HepG2 (cell line): ENCODE measurements around the gene PKD2L1. TPM values are rescaled to one million over a fixed set of nuclear protein-coding genes. Genes with fewer than 3 reads are reported as not detected.

Experiments
- ASH2L ChIP-seq: fragments of 300-600, 200-600 bp; sonication (generic); IDR thresholded peaks from 2 replicates; pipeline ENCODE4 v1.7.0; 2017; ENCODE audit warnings: low read depth, mild to moderate bottlenecking, moderate library complexity, mixed read lengths, low read length; ENCODE audit not compliant: insufficient read length
- ELF3 ChIP-seq: IDR thresholded peaks from 2 replicates; pipeline ENCODE4 v1.6.1; 2016; ENCODE audit warnings: missing genetic modification reagents, missing compliant biosample characterization
- FOSL1 ChIP-seq: sonication (generic); formaldehyde crosslinking; IDR thresholded peaks from 2 replicates; pipeline ENCODE4 v1.9.0; 2021; ENCODE audit warnings: missing genetic modification reagents, borderline replicate concordance
- GFI1 ChIP-seq: sonication (generic); formaldehyde crosslinking; IDR thresholded peaks from 2 replicates; pipeline ENCODE4 v1.5.0; 2020; ENCODE audit warnings: missing genetic modification reagents, mild to moderate bottlenecking, borderline replicate concordance
- HOXA3 ChIP-seq: sonication (generic); formaldehyde crosslinking; IDR thresholded peaks from 2 replicates; pipeline ENCODE4 v1.5.0; 2020; ENCODE audit warnings: missing genetic modification reagents
- IRX3 ChIP-seq: sonication (generic); formaldehyde crosslinking; IDR thresholded peaks from 2 replicates; pipeline ENCODE4 v1.8.1; 2023; ENCODE audit warnings: mild to moderate bottlenecking, low read depth, missing genetic modification reagents, borderline replicate concordance
- JUND ChIP-seq: sonication (generic); formaldehyde crosslinking; IDR thresholded peaks from 2 replicates; pipeline ENCODE4 v1.8.0; 2022; ENCODE audit warnings: mild to moderate bottlenecking, missing genetic modification reagents
- KLF9 ChIP-seq: IDR thresholded peaks from 2 replicates; pipeline ENCODE4 v1.6.1; 2016; ENCODE audit warnings: low read depth
- MEIS2 ChIP-seq: sonication (generic); formaldehyde crosslinking; IDR thresholded peaks from 2 replicates; pipeline ENCODE4 v1.9.0; 2021; ENCODE audit warnings: mild to moderate bottlenecking, missing genetic modification reagents
- NR2F6 ChIP-seq, 2 experiments: IDR thresholded peaks; 2 replicates each; pipeline ENCODE4 v1.6.1; 2016; ENCODE audit warnings: antibody characterized with exemption in 1 of 2, mild to moderate bottlenecking in 1 of 2
- RXRA ChIP-seq: sonication (generic); formaldehyde crosslinking; IDR thresholded peaks from 2 replicates; pipeline ENCODE4 v1.5.1; 2020; ENCODE audit warnings: missing genetic modification reagents
- YEATS2 ChIP-seq: sonication (generic); formaldehyde crosslinking; IDR thresholded peaks from 2 replicates; pipeline ENCODE4 v1.4.0; 2020; ENCODE audit warnings: missing genetic modification reagents, borderline replicate concordance
- ZBTB38 ChIP-seq: sonication (generic); formaldehyde crosslinking; IDR thresholded peaks from 2 replicates; pipeline ENCODE4 v1.5.1; 2020; ENCODE audit warnings: mild to moderate bottlenecking, missing genetic modification reagents
- ZNF136 ChIP-seq: sonication (generic); formaldehyde crosslinking; IDR thresholded peaks from 2 replicates; pipeline ENCODE4 v1.8.1; 2022; ENCODE audit warnings: low read depth, mild to moderate bottlenecking, moderate library complexity, missing genetic modification reagents
- ZNF224 ChIP-seq: sonication (generic); formaldehyde crosslinking; IDR thresholded peaks from 2 replicates; pipeline ENCODE4 v1.5.0; 2020; ENCODE audit warnings: mild to moderate bottlenecking, missing genetic modification reagents
- ZNF557 ChIP-seq: sonication (generic); formaldehyde crosslinking; IDR thresholded peaks from 2 replicates; pipeline ENCODE4 v1.4.0; 2020; ENCODE audit warnings: missing genetic modification reagents
- ZNF572 ChIP-seq: sonication (generic); formaldehyde crosslinking; IDR thresholded peaks from 2 replicates; pipeline ENCODE4 v1.5.1; 2020; ENCODE audit warnings: mild to moderate bottlenecking, missing genetic modification reagents
- ZNF749 ChIP-seq: sonication (generic); formaldehyde crosslinking; IDR thresholded peaks from 2 replicates; pipeline ENCODE4 v1.8.0; 2022; ENCODE audit warnings: mild to moderate bottlenecking, missing genetic modification reagents, moderate library complexity, borderline replicate concordance
- ZNF816 ChIP-seq: sonication (generic); formaldehyde crosslinking; IDR thresholded peaks from 2 replicates; pipeline ENCODE4 v1.8.0; 2022; ENCODE audit warnings: missing genetic modification reagents, mild to moderate bottlenecking, borderline replicate concordance
- ZNF891 ChIP-seq: sonication (generic); formaldehyde crosslinking; IDR thresholded peaks from 2 replicates; pipeline ENCODE4 v1.5.0; 2020; ENCODE audit warnings: mild to moderate bottlenecking, missing genetic modification reagents
- ZSCAN21 ChIP-seq: sonication (generic); formaldehyde crosslinking; IDR thresholded peaks from 2 replicates; pipeline ENCODE4 v1.8.0; 2022; ENCODE audit warnings: mild to moderate bottlenecking, missing genetic modification reagents, moderate library complexity, borderline replicate concordance
- ZZZ3 ChIP-seq: sonication (generic); formaldehyde crosslinking; IDR thresholded peaks from 2 replicates; pipeline ENCODE4 v1.4.0; 2020; ENCODE audit warnings: missing genetic modification reagents, mild to moderate bottlenecking, borderline replicate concordance
- polyA plus RNA-seq, 8 experiments: library from polyadenylated mRNA; depleted of rRNA in 3 of 8; stranded (reverse) in 7 of 8; unstranded in 1 of 8; fragments of >200 nt; fragmentation: Illumina TruSeq in 4 of 8; extraction: Trizol in 4 of 8; gene quantifications; 2 replicates each; pipeline versions ENCODE4 v1.2.1 to v1.2.3, GENCODE V29; 2011 to 2016; ENCODE audit warnings: low read depth in 4 of 8, missing spikeins in 1 of 8, mixed read lengths in 1 of 8; ENCODE audit not compliant: insufficient read depth in 1 of 8
- total RNA-seq, 5 experiments: library from RNA; depleted of rRNA; stranded (reverse); fragments of >200 nt; fragmentation: Illumina TruSeq; extraction: Trizol; gene quantifications; 2 replicates each; pipeline ENCODE4 v1.2.3, GENCODE V29; 2016; ENCODE audit warnings: low read depth in 1 of 5
- TF ChIP-seq, protein P1 (sequence below): sonication (generic); formaldehyde crosslinking; IDR thresholded peaks from 2 replicates; pipeline ENCODE4 v1.8.1; 2023; ENCODE audit warnings: mild to moderate bottlenecking, missing genetic modification reagents
- TF ChIP-seq, protein P2 (sequence below): sonication (generic); formaldehyde crosslinking; IDR thresholded peaks from 2 replicates; pipeline ENCODE4 v1.9.0; 2021; ENCODE audit warnings: missing genetic modification reagents, borderline replicate concordance

The PKD2L1 gene
- total and polyA plus RNA-seq, 2 of the 13 experiments (the other 11 are each of a cell fraction or from before 2014, with no cell fraction given): 0.07 to 0.15 TPM

DNA sequence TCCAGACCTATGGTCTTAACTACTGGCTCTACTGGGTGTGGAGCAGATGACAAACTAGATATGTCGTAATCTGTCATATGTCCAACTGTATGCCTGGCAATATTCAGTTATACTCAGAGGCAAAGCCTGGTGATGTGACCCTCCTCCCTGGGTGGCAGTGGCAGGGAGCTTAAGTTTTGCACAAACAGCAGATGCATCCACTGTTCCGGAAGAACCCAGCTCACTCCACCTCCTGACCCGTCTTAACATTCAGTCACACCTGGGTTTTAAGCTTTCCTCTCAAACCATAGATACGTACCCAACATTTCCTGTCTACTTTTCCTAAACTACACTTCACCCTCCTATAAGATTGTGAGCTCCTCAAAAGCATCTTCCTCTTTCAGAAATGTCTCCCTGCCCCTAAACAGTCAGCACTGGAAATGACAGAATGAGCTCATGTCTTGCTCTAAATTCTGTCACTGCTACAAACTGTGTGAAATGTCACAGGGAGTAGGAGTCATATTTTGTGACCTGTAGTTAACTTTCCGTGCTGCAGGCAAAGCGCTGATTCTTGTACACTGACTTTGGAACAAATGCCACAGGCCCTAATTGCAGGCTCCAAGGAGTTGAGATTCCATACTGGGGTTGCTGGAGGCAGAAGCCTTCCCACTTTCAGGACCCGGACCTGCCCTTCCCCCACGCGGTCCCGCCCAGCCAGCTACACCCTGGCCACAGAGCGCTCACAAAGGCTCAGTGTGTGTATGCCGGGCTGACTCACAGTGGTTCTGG, 40.9 kb upstream of the PKD2L1 start (continued):
- TF ChIP-seq, protein P1, sequence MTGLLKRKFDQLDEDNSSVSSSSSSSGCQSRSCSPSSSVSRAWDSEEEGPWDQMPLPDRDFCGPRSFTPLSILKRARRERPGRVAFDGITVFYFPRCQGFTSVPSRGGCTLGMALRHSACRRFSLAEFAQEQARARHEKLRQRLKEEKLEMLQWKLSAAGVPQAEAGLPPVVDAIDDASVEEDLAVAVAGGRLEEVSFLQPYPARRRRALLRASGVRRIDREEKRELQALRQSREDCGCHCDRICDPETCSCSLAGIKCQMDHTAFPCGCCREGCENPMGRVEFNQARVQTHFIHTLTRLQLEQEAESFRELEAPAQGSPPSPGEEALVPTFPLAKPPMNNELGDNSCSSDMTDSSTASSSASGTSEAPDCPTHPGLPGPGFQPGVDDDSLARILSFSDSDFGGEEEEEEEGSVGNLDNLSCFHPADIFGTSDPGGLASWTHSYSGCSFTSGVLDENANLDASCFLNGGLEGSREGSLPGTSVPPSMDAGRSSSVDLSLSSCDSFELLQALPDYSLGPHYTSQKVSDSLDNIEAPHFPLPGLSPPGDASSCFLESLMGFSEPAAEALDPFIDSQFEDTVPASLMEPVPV (CRISPR knock-in tag): no peak
- peak; percentile 88 for TF ChIP-seq HOXA3 (CRISPR knock-in tag)
- TF ChIP-seq ZNF136 (CRISPR knock-in tag): no peak
- TF ChIP-seq JUND (CRISPR knock-in tag): peak; percentile 82; the same call in 1 of the 2 replicates
- TF ChIP-seq ELF3 (CRISPR knock-in tag): peak; percentile 62; the same call in 1 of the 2 replicates
- 0 out of 2 replicates have a peak, but pooled peaks have one; percentile 37 for TF ChIP-seq ZZZ3 (CRISPR knock-in tag)
- no peak for TF ChIP-seq IRX3
- no peak for TF ChIP-seq ZNF224 (CRISPR knock-in tag)
- TF ChIP-seq ZNF749 (CRISPR knock-in tag): no peak; the same call in 1 of the 2 replicates
- peak; percentile 41; the same call in 1 of the 2 replicates for TF ChIP-seq ZBTB38 (CRISPR knock-in tag)
- peak; percentile 90 for TF ChIP-seq ZSCAN21 (CRISPR knock-in tag)
- 0 out of 2 replicates have a peak, but pooled peaks have one; percentile 44 for TF ChIP-seq MEIS2 (CRISPR knock-in tag)
- peak; percentile 85 for TF ChIP-seq ASH2L
- TF ChIP-seq ZNF891 (CRISPR knock-in tag): peak; percentile 66; the same call in 1 of the 2 replicates
- TF ChIP-seq YEATS2 (CRISPR knock-in tag): peak; percentile 45; the same call in 1 of the 2 replicates
- no peak for TF ChIP-seq ZNF572 (CRISPR knock-in tag)
- no peak for TF ChIP-seq ZNF557
- TF ChIP-seq FOSL1: peak; percentile 17; the same call in 1 of the 2 replicates
- 0 out of 2 replicates have a peak, but pooled peaks have one; percentile 5 for TF ChIP-seq NR2F6 (IDR thresholded peaks at IDR 0.05)
- peak; percentile 40; the same call in 1 of the 2 replicates for TF ChIP-seq NR2F6 (CRISPR knock-in tag; IDR thresholded peaks at IDR 0.05)
- TF ChIP-seq ZNF816 (CRISPR knock-in tag): no peak
- TF ChIP-seq, protein P2, sequence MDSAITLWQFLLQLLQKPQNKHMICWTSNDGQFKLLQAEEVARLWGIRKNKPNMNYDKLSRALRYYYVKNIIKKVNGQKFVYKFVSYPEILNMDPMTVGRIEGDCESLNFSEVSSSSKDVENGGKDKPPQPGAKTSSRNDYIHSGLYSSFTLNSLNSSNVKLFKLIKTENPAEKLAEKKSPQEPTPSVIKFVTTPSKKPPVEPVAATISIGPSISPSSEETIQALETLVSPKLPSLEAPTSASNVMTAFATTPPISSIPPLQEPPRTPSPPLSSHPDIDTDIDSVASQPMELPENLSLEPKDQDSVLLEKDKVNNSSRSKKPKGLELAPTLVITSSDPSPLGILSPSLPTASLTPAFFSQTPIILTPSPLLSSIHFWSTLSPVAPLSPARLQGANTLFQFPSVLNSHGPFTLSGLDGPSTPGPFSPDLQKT (CRISPR knock-in tag): no peak
- TF ChIP-seq GFI1: no peak; the same call in 1 of the 2 replicates
- peak; percentile 67; the same call in 1 of the 2 replicates for TF ChIP-seq KLF9 (CRISPR knock-in tag)
- peak; percentile 94 for TF ChIP-seq RXRA (CRISPR knock-in tag)
